Stomach (tissue), 4 donors: ENCODE measurements around the gene ALDH7A1.

ENCODE experiments used
- POLR2A ChIP-seq, 4 donors: fragments of 450-650 bp; IDR thresholded peaks; one replicate each; pipeline ENCODE4 v1.6.1; 2016; ENCODE audit warnings: antibody characterized with exemption in 4 of 4, control low read depth in 2 of 4, mild to moderate bottlenecking in 1 of 4, moderate library complexity in 1 of 4
- POLR2AphosphoS5 ChIP-seq, 3 donors: sonication (generic); formaldehyde crosslinking; IDR thresholded peaks; one replicate each; pipeline ENCODE4 v1.6.1; 2016; ENCODE audit warnings: antibody characterized with exemption in 3 of 3
- TF ChIP-seq, protein P1 (sequence below), 7 experiments: fragments of 450-650 bp in 4 of 7; fragments of 200-600 bp in 3 of 7; sonication (generic) in 3 of 7; IDR thresholded peaks; one replicate each; pipeline ENCODE4 v1.5.1; 2016 to 2019; ENCODE audit warnings: antibody characterized with exemption in 7 of 7, control low read depth in 2 of 7, mild to moderate bottlenecking in 1 of 7

DNA sequence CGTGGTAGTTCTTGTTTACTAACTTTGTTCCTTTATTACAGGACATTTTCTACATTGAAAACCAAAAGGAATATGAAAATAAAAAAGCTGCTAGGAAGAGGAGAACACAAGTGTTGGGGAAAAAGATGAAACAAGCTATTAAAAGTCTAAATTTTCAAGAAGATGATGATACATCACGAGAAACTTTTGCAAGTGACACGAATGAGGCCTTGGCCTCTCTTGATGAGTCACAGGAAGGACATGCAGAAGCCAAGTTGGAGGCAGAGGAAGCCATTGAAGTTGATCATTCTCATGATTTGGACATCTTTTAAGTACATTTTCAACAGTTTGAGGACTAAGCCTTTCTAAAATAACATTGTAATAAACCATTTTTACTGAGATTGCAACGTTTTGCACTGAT, 29.5 kb upstream of the ALDH7A1 start:
- TF ChIP-seq, protein P1, sequence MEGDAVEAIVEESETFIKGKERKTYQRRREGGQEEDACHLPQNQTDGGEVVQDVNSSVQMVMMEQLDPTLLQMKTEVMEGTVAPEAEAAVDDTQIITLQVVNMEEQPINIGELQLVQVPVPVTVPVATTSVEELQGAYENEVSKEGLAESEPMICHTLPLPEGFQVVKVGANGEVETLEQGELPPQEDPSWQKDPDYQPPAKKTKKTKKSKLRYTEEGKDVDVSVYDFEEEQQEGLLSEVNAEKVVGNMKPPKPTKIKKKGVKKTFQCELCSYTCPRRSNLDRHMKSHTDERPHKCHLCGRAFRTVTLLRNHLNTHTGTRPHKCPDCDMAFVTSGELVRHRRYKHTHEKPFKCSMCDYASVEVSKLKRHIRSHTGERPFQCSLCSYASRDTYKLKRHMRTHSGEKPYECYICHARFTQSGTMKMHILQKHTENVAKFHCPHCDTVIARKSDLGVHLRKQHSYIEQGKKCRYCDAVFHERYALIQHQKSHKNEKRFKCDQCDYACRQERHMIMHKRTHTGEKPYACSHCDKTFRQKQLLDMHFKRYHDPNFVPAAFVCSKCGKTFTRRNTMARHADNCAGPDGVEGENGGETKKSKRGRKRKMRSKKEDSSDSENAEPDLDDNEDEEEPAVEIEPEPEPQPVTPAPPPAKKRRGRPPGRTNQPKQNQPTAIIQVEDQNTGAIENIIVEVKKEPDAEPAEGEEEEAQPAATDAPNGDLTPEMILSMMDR (IDR thresholded peaks at IDR 0.05) = no peak
- TF ChIP-seq POLR2A (IDR thresholded peaks at IDR 0.05) = no peak
- TF ChIP-seq POLR2AphosphoS5 (IDR thresholded peaks at IDR 0.05) = no peak
